HepG2 (cell line): ENCODE data around the gene CGB3. TPM values are rescaled to one million over a fixed set of nuclear protein-coding genes. Genes with fewer than 3 reads are reported as not detected.

ENCODE experiments used
- FOXO1 ChIP-seq: sonication (generic); formaldehyde crosslinking; IDR thresholded peaks from 2 replicates; pipeline ENCODE4 v1.4.0; 2020; ENCODE audit warnings: missing genetic modification reagents
- SP1 ChIP-seq, 2 experiments: fragments of 450-650 bp in 1 of 2; sonication (generic) in 1 of 2; formaldehyde crosslinking in 1 of 2; IDR thresholded peaks; 2 replicates each; pipeline versions ENCODE4 v1.4.0 to v1.6.1; 2016 to 2020; ENCODE audit warnings: missing genetic modification reagents in 1 of 2
- ZNF616 ChIP-seq: sonication (generic); formaldehyde crosslinking; IDR thresholded peaks from 2 replicates; pipeline ENCODE4 v1.5.0; 2020; ENCODE audit warnings: low read depth, mild to moderate bottlenecking, missing genetic modification reagents
- polyA plus RNA-seq, 8 experiments: library from polyadenylated mRNA; depleted of rRNA in 3 of 8; stranded (reverse) in 7 of 8; unstranded in 1 of 8; fragments of >200 nt; fragmentation: Illumina TruSeq in 4 of 8; extraction: Trizol in 4 of 8; gene quantifications; 2 replicates each; pipeline versions ENCODE4 v1.2.1 to v1.2.3, GENCODE V29; 2011 to 2016; ENCODE audit warnings: low read depth in 4 of 8, missing spikeins in 1 of 8, mixed read lengths in 1 of 8; ENCODE audit not compliant: insufficient read depth in 1 of 8
- total RNA-seq, 5 experiments: library from RNA; depleted of rRNA; stranded (reverse); fragments of >200 nt; fragmentation: Illumina TruSeq; extraction: Trizol; gene quantifications; 2 replicates each; pipeline ENCODE4 v1.2.3, GENCODE V29; 2016; ENCODE audit warnings: low read depth in 1 of 5
- TF ChIP-seq, protein P1 (sequence below): sonication (generic); formaldehyde crosslinking; IDR thresholded peaks from 2 replicates; pipeline ENCODE4 v1.4.0; 2020; ENCODE audit warnings: mild to moderate bottlenecking, missing genetic modification reagents
- TF ChIP-seq, protein P2 (sequence below): sonication (generic); formaldehyde crosslinking; IDR thresholded peaks from 2 replicates; pipeline ENCODE4 v1.8.0; 2022; ENCODE audit warnings: mild to moderate bottlenecking, missing genetic modification reagents
- TF ChIP-seq, protein P3 (sequence below): sonication (generic); formaldehyde crosslinking; IDR thresholded peaks from 2 replicates; pipeline ENCODE4 v1.5.0; 2020; ENCODE audit warnings: mild to moderate bottlenecking, missing genetic modification reagents, borderline replicate concordance
- TF ChIP-seq, protein P4 (sequence below), 2 experiments: sonication (generic) in 1 of 2; formaldehyde crosslinking in 1 of 2; IDR thresholded peaks; 2 replicates each; pipeline versions ENCODE4 v1.5.1 to v1.6.1; 2011 to 2020; ENCODE audit warnings: borderline replicate concordance in 1 of 2, low read depth in 1 of 2, low read length in 1 of 2, mild to moderate bottlenecking in 1 of 2, missing genetic modification reagents in 1 of 2, moderate library complexity in 1 of 2
- TF ChIP-seq, protein P5 (sequence below): sonication (generic); formaldehyde crosslinking; IDR thresholded peaks from 2 replicates; pipeline ENCODE4 v1.5.0; 2020; ENCODE audit warnings: mild to moderate bottlenecking, missing genetic modification reagents

Gene CGB3
- total and polyA plus RNA-seq, 2 of the 13 experiments (the other 11 are each of a cell fraction or from before 2014, with no cell fraction given): not detected

DNA sequence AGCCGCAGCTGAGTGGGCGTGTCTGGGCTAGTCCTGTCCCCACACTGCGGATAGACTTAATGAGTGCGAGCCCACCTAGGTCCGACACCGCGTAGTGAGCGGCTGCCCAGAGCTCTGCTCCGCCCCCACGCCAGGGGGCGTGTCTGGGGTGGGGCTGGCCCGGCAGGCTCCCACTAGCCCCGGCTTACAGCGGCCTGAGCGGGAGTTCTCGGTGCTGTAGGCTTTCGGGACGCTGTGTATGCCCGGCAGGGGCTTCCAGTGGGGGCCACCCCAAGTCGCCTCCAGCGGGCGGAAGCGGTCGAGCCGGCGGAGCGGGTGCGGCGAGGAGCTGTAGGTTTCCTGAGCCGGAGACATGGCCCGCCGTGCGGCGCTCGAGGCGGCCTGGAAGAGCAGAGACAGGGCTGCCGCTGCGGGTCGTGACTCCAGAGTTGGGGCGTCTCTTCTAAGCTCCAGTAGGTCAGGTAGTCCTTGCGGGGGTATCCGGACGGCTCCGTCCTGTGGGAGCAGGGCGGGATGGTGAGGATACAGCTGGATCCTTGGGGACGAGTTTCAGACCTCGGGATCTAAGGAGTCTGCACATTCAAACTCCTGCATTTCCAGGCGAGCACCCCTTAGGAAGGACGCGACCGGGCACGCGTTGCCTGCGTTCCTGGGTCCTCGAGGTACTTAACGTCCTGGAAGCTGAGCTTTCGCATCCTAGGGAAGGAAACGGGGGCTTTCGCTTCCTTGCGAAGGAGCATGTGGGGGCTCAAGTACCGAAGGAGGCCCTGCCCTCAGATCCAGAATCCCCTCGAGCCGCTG, 32.2 kb upstream of the CGB3 start (continued):
- TF ChIP-seq, protein P1, sequence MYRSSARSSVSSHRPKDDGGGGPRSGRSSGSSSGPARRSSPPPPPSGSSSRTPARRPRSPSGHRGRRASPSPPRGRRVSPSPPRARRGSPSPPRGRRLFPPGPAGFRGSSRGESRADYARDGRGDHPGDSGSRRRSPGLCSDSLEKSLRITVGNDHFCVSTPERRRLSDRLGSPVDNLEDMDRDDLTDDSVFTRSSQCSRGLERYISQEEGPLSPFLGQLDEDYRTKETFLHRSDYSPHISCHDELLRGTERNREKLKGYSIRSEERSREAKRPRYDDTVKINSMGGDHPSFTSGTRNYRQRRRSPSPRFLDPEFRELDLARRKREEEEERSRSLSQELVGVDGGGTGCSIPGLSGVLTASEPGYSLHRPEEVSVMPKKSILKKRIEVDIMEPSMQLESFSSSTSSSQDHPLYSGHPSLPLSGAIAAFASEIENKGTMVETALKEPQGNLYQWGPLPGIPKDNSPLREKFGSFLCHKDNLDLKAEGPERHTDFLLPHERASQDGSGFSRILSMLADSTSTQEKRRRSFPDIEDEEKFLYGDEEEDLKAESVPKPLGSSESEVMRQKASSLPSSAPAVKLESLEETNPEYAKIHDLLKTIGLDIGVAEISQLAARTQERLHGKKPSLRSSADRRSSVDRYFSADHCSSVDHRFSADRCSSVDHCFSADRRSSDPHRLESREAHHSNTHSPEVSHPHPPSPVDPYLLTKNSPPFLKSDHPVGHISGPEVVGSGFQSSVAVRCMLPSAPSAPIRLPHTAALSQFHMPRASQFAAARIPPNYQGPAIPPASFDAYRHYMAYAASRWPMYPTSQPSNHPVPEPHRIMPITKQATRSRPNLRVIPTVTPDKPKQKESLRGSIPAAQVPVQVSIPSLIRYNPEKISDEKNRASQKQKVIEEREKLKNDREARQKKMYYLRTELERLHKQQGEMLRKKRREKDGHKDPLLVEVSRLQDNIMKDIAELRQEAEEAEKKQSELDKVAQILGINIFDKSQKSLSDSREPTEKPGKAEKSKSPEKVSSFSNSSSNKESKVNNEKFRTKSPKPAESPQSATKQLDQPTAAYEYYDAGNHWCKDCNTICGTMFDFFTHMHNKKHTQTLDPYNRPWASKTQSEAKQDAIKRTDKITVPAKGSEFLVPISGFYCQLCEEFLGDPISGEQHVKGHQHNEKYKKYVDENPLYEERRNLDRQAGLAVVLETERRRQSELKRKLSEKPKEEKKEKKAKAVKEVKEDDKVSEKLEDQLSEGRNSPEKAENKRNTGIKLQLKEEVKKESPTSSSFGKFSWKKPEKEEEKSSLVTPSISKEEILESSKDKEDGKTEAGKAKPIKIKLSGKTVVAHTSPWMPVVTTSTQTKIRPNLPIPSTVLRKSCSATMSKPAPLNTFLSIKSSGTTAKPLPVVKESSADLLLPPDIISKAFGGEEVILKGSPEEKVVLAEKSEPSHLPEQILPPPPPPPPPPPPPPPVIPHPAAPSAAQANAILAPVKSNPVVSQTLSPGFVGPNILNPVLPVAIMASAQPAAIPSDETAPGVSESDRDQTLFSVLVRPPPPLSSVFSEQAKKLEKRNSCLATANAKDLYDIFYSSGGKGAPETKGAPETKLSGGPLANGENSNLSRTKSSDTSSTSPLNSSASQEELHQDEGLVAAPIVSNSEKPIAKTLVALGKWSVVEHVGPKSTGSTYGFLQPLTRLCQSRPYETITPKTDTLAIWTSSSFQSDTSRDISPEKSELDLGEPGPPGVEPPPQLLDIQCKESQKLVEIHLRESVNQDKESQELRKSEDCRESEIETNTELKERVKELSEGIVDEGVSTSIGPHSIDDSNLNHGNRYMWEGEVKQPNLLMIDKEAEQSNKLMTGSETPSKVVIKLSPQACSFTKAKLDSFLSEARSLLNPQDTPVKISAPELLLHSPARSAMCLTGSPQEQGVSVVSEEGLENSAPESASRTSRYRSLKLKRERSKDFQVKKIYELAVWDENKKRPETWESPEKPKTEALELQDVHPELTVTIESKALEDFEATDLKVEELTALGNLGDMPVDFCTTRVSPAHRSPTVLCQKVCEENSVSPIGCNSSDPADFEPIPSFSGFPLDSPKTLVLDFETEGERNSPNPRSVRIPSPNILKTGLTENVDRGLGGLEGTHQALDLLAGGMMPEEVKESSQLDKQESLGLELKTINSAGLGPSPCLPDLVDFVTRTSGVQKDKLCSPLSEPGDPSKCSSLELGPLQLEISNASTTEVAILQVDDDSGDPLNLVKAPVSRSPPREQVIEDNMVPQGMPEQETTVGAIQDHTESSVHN (CRISPR knock-in tag): no peak
- TF ChIP-seq FOXO1 (CRISPR knock-in tag) (no peak), ZNF616 (CRISPR knock-in tag) (no peak), SP1 (IDR thresholded peaks at IDR 0.05) (no peak), SP1 (CRISPR knock-in tag; IDR thresholded peaks at IDR 0.05) (peak; percentile 61; the same call in 1 of the 2 replicates)
- TF ChIP-seq, protein P2, sequence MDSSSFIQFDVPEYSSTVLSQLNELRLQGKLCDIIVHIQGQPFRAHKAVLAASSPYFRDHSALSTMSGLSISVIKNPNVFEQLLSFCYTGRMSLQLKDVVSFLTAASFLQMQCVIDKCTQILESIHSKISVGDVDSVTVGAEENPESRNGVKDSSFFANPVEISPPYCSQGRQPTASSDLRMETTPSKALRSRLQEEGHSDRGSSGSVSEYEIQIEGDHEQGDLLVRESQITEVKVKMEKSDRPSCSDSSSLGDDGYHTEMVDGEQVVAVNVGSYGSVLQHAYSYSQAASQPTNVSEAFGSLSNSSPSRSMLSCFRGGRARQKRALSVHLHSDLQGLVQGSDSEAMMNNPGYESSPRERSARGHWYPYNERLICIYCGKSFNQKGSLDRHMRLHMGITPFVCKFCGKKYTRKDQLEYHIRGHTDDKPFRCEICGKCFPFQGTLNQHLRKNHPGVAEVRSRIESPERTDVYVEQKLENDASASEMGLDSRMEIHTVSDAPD (CRISPR knock-in tag): no peak
- TF ChIP-seq, protein P3, sequence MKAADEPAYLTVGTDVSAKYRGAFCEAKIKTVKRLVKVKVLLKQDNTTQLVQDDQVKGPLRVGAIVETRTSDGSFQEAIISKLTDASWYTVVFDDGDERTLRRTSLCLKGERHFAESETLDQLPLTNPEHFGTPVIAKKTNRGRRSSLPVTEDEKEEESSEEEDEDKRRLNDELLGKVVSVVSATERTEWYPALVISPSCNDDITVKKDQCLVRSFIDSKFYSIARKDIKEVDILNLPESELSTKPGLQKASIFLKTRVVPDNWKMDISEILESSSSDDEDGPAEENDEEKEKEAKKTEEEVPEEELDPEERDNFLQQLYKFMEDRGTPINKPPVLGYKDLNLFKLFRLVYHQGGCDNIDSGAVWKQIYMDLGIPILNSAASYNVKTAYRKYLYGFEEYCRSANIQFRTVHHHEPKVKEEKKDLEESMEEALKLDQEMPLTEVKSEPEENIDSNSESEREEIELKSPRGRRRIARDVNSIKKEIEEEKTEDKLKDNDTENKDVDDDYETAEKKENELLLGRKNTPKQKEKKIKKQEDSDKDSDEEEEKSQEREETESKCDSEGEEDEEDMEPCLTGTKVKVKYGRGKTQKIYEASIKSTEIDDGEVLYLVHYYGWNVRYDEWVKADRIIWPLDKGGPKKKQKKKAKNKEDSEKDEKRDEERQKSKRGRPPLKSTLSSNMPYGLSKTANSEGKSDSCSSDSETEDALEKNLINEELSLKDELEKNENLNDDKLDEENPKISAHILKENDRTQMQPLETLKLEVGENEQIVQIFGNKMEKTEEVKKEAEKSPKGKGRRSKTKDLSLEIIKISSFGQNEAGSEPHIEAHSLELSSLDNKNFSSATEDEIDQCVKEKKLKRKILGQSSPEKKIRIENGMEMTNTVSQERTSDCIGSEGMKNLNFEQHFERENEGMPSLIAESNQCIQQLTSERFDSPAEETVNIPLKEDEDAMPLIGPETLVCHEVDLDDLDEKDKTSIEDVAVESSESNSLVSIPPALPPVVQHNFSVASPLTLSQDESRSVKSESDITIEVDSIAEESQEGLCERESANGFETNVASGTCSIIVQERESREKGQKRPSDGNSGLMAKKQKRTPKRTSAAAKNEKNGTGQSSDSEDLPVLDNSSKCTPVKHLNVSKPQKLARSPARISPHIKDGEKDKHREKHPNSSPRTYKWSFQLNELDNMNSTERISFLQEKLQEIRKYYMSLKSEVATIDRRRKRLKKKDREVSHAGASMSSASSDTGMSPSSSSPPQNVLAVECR (CRISPR knock-in tag): peak; percentile 24; the same call in 1 of the 2 replicates
- TF ChIP-seq, protein P4, sequence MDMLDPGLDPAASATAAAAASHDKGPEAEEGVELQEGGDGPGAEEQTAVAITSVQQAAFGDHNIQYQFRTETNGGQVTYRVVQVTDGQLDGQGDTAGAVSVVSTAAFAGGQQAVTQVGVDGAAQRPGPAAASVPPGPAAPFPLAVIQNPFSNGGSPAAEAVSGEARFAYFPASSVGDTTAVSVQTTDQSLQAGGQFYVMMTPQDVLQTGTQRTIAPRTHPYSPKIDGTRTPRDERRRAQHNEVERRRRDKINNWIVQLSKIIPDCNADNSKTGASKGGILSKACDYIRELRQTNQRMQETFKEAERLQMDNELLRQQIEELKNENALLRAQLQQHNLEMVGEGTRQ (IDR thresholded peaks at IDR 0.05; ENCODE audit: low read depth, low read length): no peak
- TF ChIP-seq, protein P4 (CRISPR knock-in tag; IDR thresholded peaks at IDR 0.05; ENCODE audit: borderline replicate concordance): no peak
- TF ChIP-seq, protein P5, sequence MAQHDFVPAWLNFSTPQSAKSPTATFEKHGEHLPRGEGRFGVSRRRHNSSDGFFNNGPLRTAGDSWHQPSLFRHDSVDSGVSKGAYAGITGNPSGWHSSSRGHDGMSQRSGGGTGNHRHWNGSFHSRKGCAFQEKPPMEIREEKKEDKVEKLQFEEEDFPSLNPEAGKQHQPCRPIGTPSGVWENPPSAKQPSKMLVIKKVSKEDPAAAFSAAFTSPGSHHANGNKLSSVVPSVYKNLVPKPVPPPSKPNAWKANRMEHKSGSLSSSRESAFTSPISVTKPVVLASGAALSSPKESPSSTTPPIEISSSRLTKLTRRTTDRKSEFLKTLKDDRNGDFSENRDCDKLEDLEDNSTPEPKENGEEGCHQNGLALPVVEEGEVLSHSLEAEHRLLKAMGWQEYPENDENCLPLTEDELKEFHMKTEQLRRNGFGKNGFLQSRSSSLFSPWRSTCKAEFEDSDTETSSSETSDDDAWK (CRISPR knock-in tag): no peak
